Lower leg skin (tissue), 3 donors: ENCODE measurements around the gene ANAPC10.

ENCODE experiments used
- CTCF ChIP-seq, 3 donors: fragments of 450-650 bp; IDR thresholded peaks; one replicate each; pipeline ENCODE4 v1.5.1; 2016; ENCODE audit warnings: antibody characterized with exemption in 3 of 3, mild to moderate bottlenecking in 3 of 3, moderate library complexity in 2 of 3
- POLR2A ChIP-seq, 2 donors: fragments of 450-650 bp; IDR thresholded peaks; one replicate each; pipeline ENCODE4 v1.6.1; 2016 to 2017; ENCODE audit warnings: antibody characterized with exemption in 2 of 2, mild to moderate bottlenecking in 1 of 2, moderate library complexity in 1 of 2

- TF ChIP-seq CTCF (IDR thresholded peaks at IDR 0.05), result no peak
- no peak for TF ChIP-seq POLR2A (IDR thresholded peaks at IDR 0.05)
These were observed 42.3 kb downstream of the ANAPC10 start for GRCh38 chr4:145055533-145056257.
